Mesendoderm (in vitro differentiated cells): ENCODE measurements around the gene CCDC182.

Source experiments
- DNase-seq: peaks from one replicate; pipeline ENCODE4 v3.0.0; 2013
- H2AK5ac ChIP-seq: 2 replicates; pipeline ENCODE4 v1.6.1; 2013; ENCODE audit warnings: low read length, inconsistent platforms
- H2BK120ac ChIP-seq: 2 replicates; pipeline ENCODE4 v1.6.1; 2013; ENCODE audit warnings: low read depth, mild to moderate bottlenecking, low read length, moderate library complexity, mixed read lengths
- H2BK15ac ChIP-seq: replicated peaks from 2 replicates; pipeline ENCODE4 v1.6.1; 2013; ENCODE audit warnings: low read depth, mild to moderate bottlenecking, moderate library complexity
- H2BK5ac ChIP-seq: 2 replicates; pipeline ENCODE4 v1.6.1; 2013; ENCODE audit warnings: low read length, inconsistent platforms
- H3K18ac ChIP-seq: 2 replicates; pipeline ENCODE4 v1.6.1; 2013; ENCODE audit warnings: mild to moderate bottlenecking, low read length, mixed read lengths
- H3K23ac ChIP-seq: one replicate; pipeline ENCODE4 v1.6.1; 2013; ENCODE audit warnings: low read length
- H3K27ac ChIP-seq: 2 replicates; pipeline ENCODE4 v1.5.1; 2013; ENCODE audit warnings: low read depth, mild to moderate bottlenecking, inconsistent platforms, low read length, moderate library complexity
- H3K27me3 ChIP-seq: 2 replicates; pipeline ENCODE4 v1.6.1; 2013; ENCODE audit warnings: low read length, control low read depth, mild to moderate bottlenecking, inconsistent platforms; ENCODE audit not compliant: insufficient read depth, poor library complexity
- H3K36me3 ChIP-seq: 2 replicates; pipeline ENCODE4 v1.6.1; 2013; ENCODE audit warnings: low read length, inconsistent platforms; ENCODE audit not compliant: control insufficient read depth, insufficient read depth
- H3K4ac ChIP-seq: one replicate; pipeline ENCODE4 v1.6.1; 2013; ENCODE audit warnings: low read depth, mild to moderate bottlenecking, low read length, moderate library complexity
- H3K4me1 ChIP-seq: 2 replicates; pipeline ENCODE4 v1.6.1; 2013; ENCODE audit warnings: low read depth, low read length, inconsistent platforms; ENCODE audit not compliant: control insufficient read depth
- H3K4me2 ChIP-seq: 2 replicates; pipeline ENCODE4 v1.6.1; 2013; ENCODE audit warnings: low read length
- H3K4me3 ChIP-seq: 2 replicates; pipeline ENCODE4 v1.5.1; 2013; ENCODE audit warnings: mild to moderate bottlenecking, low read length
- H3K56ac ChIP-seq: one replicate; pipeline ENCODE4 v1.6.1; 2013; ENCODE audit warnings: low read length
- H3K79me1 ChIP-seq: 2 replicates; pipeline ENCODE4 v1.6.1; 2013; ENCODE audit warnings: low read length, inconsistent platforms
- H3K79me2 ChIP-seq: 2 replicates; pipeline ENCODE4 v1.6.1; 2013; ENCODE audit warnings: mild to moderate bottlenecking, low read length; ENCODE audit not compliant: control insufficient read depth, insufficient read depth
- H3K9ac ChIP-seq: 2 replicates; pipeline ENCODE4 v1.6.1; 2013; ENCODE audit warnings: low read length, inconsistent platforms
- H4K5ac ChIP-seq: one replicate; pipeline ENCODE4 v1.6.1; 2013; ENCODE audit warnings: low read length
- H4K8ac ChIP-seq: one replicate; pipeline ENCODE4 v1.6.1; 2013; ENCODE audit warnings: low read depth, mild to moderate bottlenecking, control low read depth, low read length, moderate library complexity
- WGBS: extraction: QIAGEN DNeasy Blood & Tissue Kit; methylation state at CpG from one replicate; pipeline ENCODE4 v1.1.7; 2013; ENCODE audit warnings: low lambda C conversion rate, missing lambda C conversion rate; ENCODE audit not compliant: insufficient coverage; ENCODE audit errors: extremely low coverage; 5-methylcytosine and 5-hydroxymethylcytosine counted together

CCDC182 gene

GRCh38 chr17:57762452-57763395 lies 17.6 kb upstream of the CCDC182 start:
- no peak overlapping the region for H4K5ac ChIP-seq
- H3K79me2 ChIP-seq: no peaks in the 10 kb centered on the region
- peak overlapping the region; percentile 53 for H3K18ac ChIP-seq
- no peak overlapping the region for H3K4me3 ChIP-seq
- no peak overlapping the region for H3K23ac ChIP-seq
- no peak for DNase-seq
- no CpG with 5 or more reads among the region's 19 CpGs for WGBS
- no peaks in the 10 kb centered on the region for H3K36me3 ChIP-seq
- peaks cover 10% of the 10 kb centered on the region for H3K4me1 ChIP-seq
- H3K4ac ChIP-seq: no peak overlapping the region
- no peak overlapping the region for H2BK120ac ChIP-seq
- H3K79me1 ChIP-seq: no peaks in the 10 kb centered on the region
- H3K9ac ChIP-seq: no peak overlapping the region
- no peak overlapping the region for H3K4me2 ChIP-seq
- no peak overlapping the region for H3K27ac ChIP-seq
- H2AK5ac ChIP-seq: peak overlapping the region; percentile 80
- no peak overlapping the region for H4K8ac ChIP-seq
- no peak overlapping the region for H2BK15ac ChIP-seq
- no peaks in the 10 kb centered on the region for H3K27me3 ChIP-seq
- no peak overlapping the region for H2BK5ac ChIP-seq
- H3K56ac ChIP-seq: peak overlapping the region; percentile 10

DNA sequence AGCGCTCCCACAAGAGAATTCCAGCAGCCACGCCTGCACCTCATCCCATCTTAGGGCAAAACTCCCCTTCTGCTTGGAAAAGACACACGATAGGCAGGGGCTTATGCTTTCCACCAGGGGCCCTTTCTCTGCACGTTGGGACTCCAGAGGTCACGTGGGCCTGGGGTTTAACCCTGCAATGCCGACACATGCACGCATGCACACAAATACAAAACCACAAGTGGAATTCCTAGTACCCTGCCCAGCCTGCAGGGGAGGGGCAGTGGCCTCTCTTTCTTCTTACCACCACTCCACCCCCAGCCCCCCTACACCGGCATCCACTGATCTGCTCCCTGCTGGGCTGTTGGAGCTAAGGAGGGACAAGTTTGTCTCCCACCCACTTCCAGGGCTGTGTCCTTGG lies 16.8 kb upstream of the CCDC182 start:
- H3K56ac ChIP-seq: peak overlapping the region; percentile 73
- H4K8ac ChIP-seq: no peak overlapping the region
- H2AK5ac ChIP-seq: no peak overlapping the region
- peak overlapping the region; percentile 57 for H3K23ac ChIP-seq
- H3K4me3 ChIP-seq: no peak overlapping the region
- H3K79me1 ChIP-seq: no peaks in the 10 kb centered on the region
- peaks cover 10% of the 10 kb centered on the region for H3K4me1 ChIP-seq
- no peak overlapping the region for H3K27ac ChIP-seq
- H2BK5ac ChIP-seq: no peak overlapping the region
- no peak overlapping the region for H3K18ac ChIP-seq
- no peak for DNase-seq
- H2BK15ac ChIP-seq: no peak overlapping the region
- H3K27me3 ChIP-seq: no peaks in the 10 kb centered on the region
- no peak overlapping the region for H4K5ac ChIP-seq
- no peaks in the 10 kb centered on the region for H3K36me3 ChIP-seq
- no peak overlapping the region for H2BK120ac ChIP-seq
- WGBS: no CpG with 5 or more reads among the region's 8 CpGs
- H3K79me2 ChIP-seq: no peaks in the 10 kb centered on the region
- H3K4me2 ChIP-seq: no peak overlapping the region
- H3K9ac ChIP-seq: peak overlapping the region; percentile 8
- no peak overlapping the region for H3K4ac ChIP-seq

DNA sequence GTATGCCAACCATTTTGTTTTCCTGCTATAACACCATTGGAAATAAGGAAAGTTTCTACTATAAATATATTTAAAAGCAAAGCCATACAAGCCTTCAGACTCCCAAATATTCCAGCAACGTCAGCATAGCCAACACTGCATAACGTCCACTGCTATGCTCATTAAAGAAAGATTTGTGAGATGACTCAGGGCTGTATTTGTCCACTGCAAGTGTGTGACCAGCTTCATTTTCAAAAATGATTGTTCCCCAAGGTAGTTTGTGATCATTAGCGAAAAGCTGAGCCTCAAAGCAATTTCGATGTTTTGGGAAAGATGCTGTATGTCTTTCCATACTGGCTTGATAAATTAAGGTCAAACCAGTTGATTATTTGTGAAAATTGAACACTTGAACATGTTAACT lies 14.9 kb upstream of the CCDC182 start:
- H3K4ac ChIP-seq: no peak overlapping the region
- no peak overlapping the region for H3K23ac ChIP-seq
- no peak overlapping the region for H2BK15ac ChIP-seq
- no peak overlapping the region for H2AK5ac ChIP-seq
- no CpG with 5 or more reads among the region's 4 CpGs for WGBS
- DNase-seq: no peak
- no peaks in the 10 kb centered on the region for H3K79me2 ChIP-seq
- no peak overlapping the region for H3K27ac ChIP-seq
- no peak overlapping the region for H3K18ac ChIP-seq
- no peak overlapping the region for H3K4me3 ChIP-seq
- H3K4me1 ChIP-seq: peaks cover 15% of the 10 kb centered on the region
- no peak overlapping the region for H3K4me2 ChIP-seq
- no peak overlapping the region for H4K8ac ChIP-seq
- no peaks in the 10 kb centered on the region for H3K79me1 ChIP-seq
- H3K36me3 ChIP-seq: no peaks in the 10 kb centered on the region
- no peak overlapping the region for H2BK120ac ChIP-seq
- no peak overlapping the region for H3K9ac ChIP-seq
- H3K27me3 ChIP-seq: no peaks in the 10 kb centered on the region
- H4K5ac ChIP-seq: no peak overlapping the region
- H2BK5ac ChIP-seq: no peak overlapping the region
- H3K56ac ChIP-seq: peak overlapping the region; percentile 8

DNA sequence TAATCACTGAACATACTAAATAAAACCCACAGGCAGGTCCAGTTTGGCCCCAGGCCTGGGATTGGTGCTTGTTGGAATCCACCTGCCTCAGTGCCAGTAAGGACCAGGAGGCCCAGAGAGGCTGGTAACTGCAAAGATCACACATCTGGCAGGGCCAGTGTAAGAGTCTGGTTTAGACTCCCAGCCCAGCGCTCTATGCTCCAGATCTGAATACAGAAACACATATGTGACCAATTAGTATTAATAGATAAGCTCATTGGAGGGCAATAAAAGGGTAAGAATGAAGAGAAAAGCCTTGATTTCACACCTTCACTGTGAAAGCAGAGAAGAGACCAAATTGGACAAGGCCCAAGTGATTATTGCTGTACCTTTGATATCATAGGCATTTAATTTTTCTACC lies 13.6 kb upstream of the CCDC182 start:
- DNase-seq: no peak
- H3K4me3 ChIP-seq: no peak overlapping the region
- H4K8ac ChIP-seq: no peak overlapping the region
- no peak overlapping the region for H3K4me2 ChIP-seq
- H3K9ac ChIP-seq: no peak overlapping the region
- no peak overlapping the region for H3K18ac ChIP-seq
- H2BK15ac ChIP-seq: no peak overlapping the region
- H3K4ac ChIP-seq: no peak overlapping the region
- no peaks in the 10 kb centered on the region for H3K79me1 ChIP-seq
- no peak overlapping the region for H3K23ac ChIP-seq
- H3K27me3 ChIP-seq: no peaks in the 10 kb centered on the region
- H2BK120ac ChIP-seq: no peak overlapping the region
- WGBS: no CpG with 5 or more reads among the region's 1 CpG
- H2BK5ac ChIP-seq: no peak overlapping the region
- no peaks in the 10 kb centered on the region for H3K36me3 ChIP-seq
- H3K27ac ChIP-seq: no peak overlapping the region
- no peak overlapping the region for H3K56ac ChIP-seq
- H4K5ac ChIP-seq: no peak overlapping the region
- no peak overlapping the region for H2AK5ac ChIP-seq
- H3K79me2 ChIP-seq: no peaks in the 10 kb centered on the region
- peaks cover 15% of the 10 kb centered on the region for H3K4me1 ChIP-seq

DNA sequence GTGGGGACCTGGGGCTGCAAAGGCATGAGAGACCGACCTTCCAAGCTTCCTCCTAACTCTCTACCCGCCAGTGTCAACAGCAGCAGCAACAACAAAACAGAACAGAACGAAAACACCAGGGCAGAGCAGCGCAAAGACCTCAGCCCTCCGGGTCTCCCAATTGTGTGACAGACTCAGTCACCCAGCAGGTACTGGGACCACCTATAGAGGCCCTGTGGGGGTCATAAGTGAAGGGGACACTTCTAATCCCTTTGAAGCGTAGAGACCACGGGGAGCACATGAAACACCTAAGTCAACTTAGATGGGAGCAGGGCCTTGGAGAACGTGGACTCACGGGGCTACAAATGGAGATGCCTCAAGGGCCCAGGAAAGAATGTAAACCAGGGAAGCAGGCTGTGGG lies 12.6 kb upstream of the CCDC182 start:
- H3K36me3 ChIP-seq: no peaks in the 10 kb centered on the region
- WGBS: no CpG with 5 or more reads among the region's 9 CpGs
- no peak overlapping the region for H3K4ac ChIP-seq
- no peaks in the 10 kb centered on the region for H3K79me1 ChIP-seq
- no peak overlapping the region for H3K4me2 ChIP-seq
- peak; percentile 8 for DNase-seq
- peak overlapping the region; percentile 28 for H3K9ac ChIP-seq
- peak overlapping the region; percentile 79 for H3K56ac ChIP-seq
- H3K4me1 ChIP-seq: peaks cover 15% of the 10 kb centered on the region
- H2AK5ac ChIP-seq: peak overlapping the region; percentile 63
- H3K18ac ChIP-seq: no peak overlapping the region
- H3K27me3 ChIP-seq: no peaks in the 10 kb centered on the region
- peak overlapping the region; percentile 90 for H2BK5ac ChIP-seq
- no peak overlapping the region for H4K5ac ChIP-seq
- no peak overlapping the region for H3K23ac ChIP-seq
- H3K4me3 ChIP-seq: no peak overlapping the region
- no peak overlapping the region for H4K8ac ChIP-seq
- no peaks in the 10 kb centered on the region for H3K79me2 ChIP-seq
- H3K27ac ChIP-seq: peak overlapping the region; percentile 67
- no peak overlapping the region for H2BK15ac ChIP-seq
- H2BK120ac ChIP-seq: no peak overlapping the region
